Fibroblast of skin of left biceps (primary cell): ENCODE results near the gene FANCL.
"Not testable (repeated sequence)": the region's sequence is repeated elsewhere in the genome, so short reads cannot be mapped to it uniquely, and the experiment has no call there.

ENCODE experiments used
- DNase-seq, 2 experiments: peaks; one replicate each; pipeline ENCODE4 v3.0.0-alpha.2; 2013; ENCODE audit warnings: low read depth in 2 of 2

The FANCL gene

GRCh38 chr2:58240670-58241545 is at the start of gene FANCL:
Gene FANCL (minus strand): TSS chr2:58241325. CDS start chr2:58241313, 12 bp downstream.
- DNase-seq = peak; percentile 59 to 61

- no peak for DNase-seq
These were observed 47.9 kb upstream of the FANCL start for GRCh38 chr2:58289029-58289428.

GRCh38 chr2:58283931-58284330 is 42.8 kb upstream of the FANCL start:
- DNase-seq = no peak

- not testable (repeated sequence) for DNase-seq
These were observed 34.0 kb upstream of the FANCL start for GRCh38 chr2:58275144-58275543.

GRCh38 chr2:58271826-58272225 is 30.7 kb upstream of the FANCL start:
- DNase-seq = no peak

- no peak for DNase-seq
These were observed 27.6 kb upstream of the FANCL start for GRCh38 chr2:58268685-58269084.

GRCh38 chr2:58266211-58266610 is 25.1 kb upstream of the FANCL start:
- no peak for DNase-seq

- no peak for DNase-seq
These were observed 20.1 kb upstream of the FANCL start for GRCh38 chr2:58261209-58261608.

- DNase-seq = not testable (repeated sequence)
These were observed 17.3 kb upstream of the FANCL start for GRCh38 chr2:58258456-58258855.

- DNase-seq = not testable (repeated sequence)
These were observed 10.4 kb upstream of the FANCL start for GRCh38 chr2:58251331-58252201.

GRCh38 chr2:58241546-58241864 is 380 bp upstream of the FANCL start:
- DNase-seq = no peak

GRCh38 chr2:58239243-58239925 is 1.7 kb downstream of the FANCL start:
- no peak for DNase-seq

GRCh38 chr2:58237741-58238140 is 3.4 kb downstream of the FANCL start:
- DNase-seq = no peak

- DNase-seq = no peak
These were observed 5.1 kb downstream of the FANCL start for GRCh38 chr2:58235984-58236383.

GRCh38 chr2:58235170-58235569 is 6.0 kb downstream of the FANCL start:
- DNase-seq = no peak

- no peak for DNase-seq
These were observed 12.8 kb downstream of the FANCL start for GRCh38 chr2:58228299-58228698.

GRCh38 chr2:58227171-58227917 is 13.8 kb downstream of the FANCL start:
- no peak for DNase-seq

- DNase-seq = no peak
These were observed 19.2 kb downstream of the FANCL start for GRCh38 chr2:58221909-58222308.

GRCh38 chr2:58215429-58215828 is 25.7 kb downstream of the FANCL start:
- DNase-seq = peak in 1 of 2 experiments; percentile 3

- DNase-seq = not testable (repeated sequence)
These were observed 30.1 kb downstream of the FANCL start for GRCh38 chr2:58210951-58211568.

- DNase-seq = no peak
These were observed 33.9 kb downstream of the FANCL start for GRCh38 chr2:58207189-58207588.
